Measurements from ENCODE around the gene NOTUM. TPM values are rescaled to one million over a fixed set of nuclear protein-coding genes. Genes with fewer than 3 reads are reported as not detected.

Gene NOTUM
- not detected in 2 replicates for total RNA-seq (2014; rRNA removed; shearing (Covaris generic); ENCODE audit: low replicate concordance)

DNA sequence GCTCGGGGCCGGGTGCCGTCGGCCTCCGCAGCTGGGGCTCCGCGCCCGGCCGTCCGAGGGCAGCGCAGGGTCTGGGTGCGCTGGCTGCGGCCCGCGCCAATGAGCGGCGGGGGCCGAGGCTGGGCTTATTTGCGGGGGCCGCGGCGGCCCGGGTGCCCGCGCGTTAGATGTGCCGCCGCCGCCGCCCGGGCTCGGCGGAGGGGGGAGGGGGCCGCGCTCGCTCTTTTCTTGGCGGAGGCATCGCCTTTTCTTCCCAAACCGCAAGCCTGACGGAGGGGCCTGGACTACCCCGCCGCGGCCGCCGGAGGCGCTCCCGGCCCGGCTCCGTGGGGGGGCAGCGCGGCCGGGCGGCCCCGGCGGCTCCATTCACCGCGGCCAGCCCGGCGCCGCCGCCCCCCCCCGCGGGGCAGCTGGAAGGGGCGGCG, at the start of gene NOTUM:
TSS of gene NOTUM (minus strand) at position 101 of the 425 bp plus-strand sequence. CDS start 278 bp downstream, outside the sequence.
- DNase-seq (ENCODE audit: low read depth), result no peak
- in situ Hi-C loops (cut with HindIII; ENCODE audit: low pct_unique_long_range_greater_than_20kb, low sequenced_read_pairs), result no loop called here

GRCh38 chr17:82009413-82009812, 48.4 kb upstream of the NOTUM start:
- DNase-seq (ENCODE audit: low read depth), result no peak
- in situ Hi-C loops (cut with HindIII; ENCODE audit: low pct_unique_long_range_greater_than_20kb, low sequenced_read_pairs), result no loop called here

GRCh38 chr17:82008941-82009405, 48.0 kb upstream of the NOTUM start:
- no peak for DNase-seq (ENCODE audit: low read depth)
- in situ Hi-C loops (cut with HindIII; ENCODE audit: low pct_unique_long_range_greater_than_20kb, low sequenced_read_pairs), result no loop called here

DNA sequence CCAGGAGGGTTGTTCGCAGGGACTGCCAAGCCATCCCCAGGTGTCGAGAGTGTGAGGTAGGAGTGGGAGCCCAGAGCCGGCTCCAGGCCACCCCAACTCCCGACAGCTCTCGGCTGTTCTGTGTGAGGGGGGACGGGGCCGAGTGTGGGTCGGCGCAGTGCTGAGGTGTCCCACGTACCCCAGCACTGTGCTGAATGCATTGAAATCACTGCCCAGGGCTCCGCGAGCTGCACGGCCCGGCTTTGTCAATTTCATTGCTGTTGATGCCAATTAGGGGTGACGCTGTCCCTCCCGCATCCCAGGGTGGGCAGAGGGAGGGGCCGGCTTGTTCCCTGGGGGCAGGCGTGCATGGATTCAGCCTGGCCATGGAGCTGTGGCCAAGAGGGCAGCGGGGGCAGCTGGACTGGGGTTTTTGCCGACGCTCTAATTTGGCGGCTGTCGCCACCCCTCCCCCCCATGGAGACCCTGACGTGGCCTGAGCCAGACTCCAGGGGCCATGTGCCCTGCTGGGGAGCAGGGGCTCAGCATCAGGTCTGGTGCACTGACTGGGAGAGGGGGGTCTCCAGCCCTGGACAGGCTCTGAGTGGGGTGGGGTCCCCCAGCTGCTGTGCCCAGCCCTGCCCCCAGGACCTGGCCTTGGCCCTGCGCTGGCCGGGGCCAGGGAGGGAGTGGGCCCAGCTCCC, 47.4 kb upstream of the NOTUM start:
- in situ Hi-C loops (cut with HindIII; ENCODE audit: low pct_unique_long_range_greater_than_20kb, low sequenced_read_pairs), result no loop called here
- no peak for DNase-seq (ENCODE audit: low read depth)

DNA sequence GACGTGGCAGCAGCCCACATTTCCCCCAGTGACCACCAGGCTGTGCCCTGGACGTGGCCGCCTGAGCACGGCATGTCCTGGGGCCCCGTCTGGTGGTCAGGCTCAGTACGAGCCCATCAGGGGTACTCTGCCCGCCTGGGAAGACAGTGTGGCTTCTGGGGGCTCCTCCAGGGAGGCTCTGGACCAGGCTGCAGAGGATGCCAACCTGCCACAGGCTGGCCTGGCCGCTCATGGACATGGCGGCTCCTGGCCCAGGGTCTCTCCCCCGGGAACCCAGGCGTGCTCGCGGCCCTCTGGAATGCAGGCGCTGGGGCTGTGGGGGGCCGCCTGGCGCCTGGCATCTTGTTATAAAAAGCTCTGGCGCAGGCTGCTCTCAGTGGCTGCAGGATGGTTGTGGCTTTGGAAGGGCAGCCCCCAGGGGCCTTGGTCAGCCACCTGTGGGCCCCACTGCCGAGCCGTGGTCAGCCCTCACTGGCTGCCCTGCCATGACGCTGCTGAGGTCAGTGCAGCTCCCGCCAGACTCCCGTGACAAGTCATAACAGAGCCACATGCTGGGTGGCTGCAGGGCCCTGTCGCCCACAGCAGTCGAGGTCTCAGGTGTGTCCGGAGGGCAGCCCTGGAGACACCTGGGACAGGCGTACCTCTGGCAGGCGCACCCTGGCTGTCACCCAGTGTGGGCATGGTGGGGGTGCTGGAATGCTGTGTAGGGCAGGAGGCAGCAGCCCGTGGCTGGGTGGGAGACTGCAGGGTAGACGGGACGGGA, 46.7 kb upstream of the NOTUM start:
- DNase-seq (ENCODE audit: low read depth), result no peak
- in situ Hi-C loops (cut with HindIII; ENCODE audit: low pct_unique_long_range_greater_than_20kb, low sequenced_read_pairs), result no loop called here

GRCh38 chr17:82007228-82007494, 46.2 kb upstream of the NOTUM start:
- in situ Hi-C loops (cut with HindIII; ENCODE audit: low pct_unique_long_range_greater_than_20kb, low sequenced_read_pairs), result no loop called here
- no peak for DNase-seq (ENCODE audit: low read depth)

GRCh38 chr17:82006468-82007227, 45.7 kb upstream of the NOTUM start:
- no peak for DNase-seq (ENCODE audit: low read depth)
- in situ Hi-C loops (cut with HindIII; ENCODE audit: low pct_unique_long_range_greater_than_20kb, low sequenced_read_pairs), result no loop called here

- in situ Hi-C loops (cut with HindIII; ENCODE audit: low pct_unique_long_range_greater_than_20kb, low sequenced_read_pairs), result no loop called here
- DNase-seq (ENCODE audit: low read depth), result no peak
Measured at GRCh38 chr17:82005701-82006348, 44.8 kb upstream of the NOTUM start.

- no peak for DNase-seq (ENCODE audit: low read depth)
- in situ Hi-C loops (cut with HindIII; ENCODE audit: low pct_unique_long_range_greater_than_20kb, low sequenced_read_pairs), result no loop called here
Measured at GRCh38 chr17:82004517-82005455, 43.8 kb upstream of the NOTUM start.

DNA sequence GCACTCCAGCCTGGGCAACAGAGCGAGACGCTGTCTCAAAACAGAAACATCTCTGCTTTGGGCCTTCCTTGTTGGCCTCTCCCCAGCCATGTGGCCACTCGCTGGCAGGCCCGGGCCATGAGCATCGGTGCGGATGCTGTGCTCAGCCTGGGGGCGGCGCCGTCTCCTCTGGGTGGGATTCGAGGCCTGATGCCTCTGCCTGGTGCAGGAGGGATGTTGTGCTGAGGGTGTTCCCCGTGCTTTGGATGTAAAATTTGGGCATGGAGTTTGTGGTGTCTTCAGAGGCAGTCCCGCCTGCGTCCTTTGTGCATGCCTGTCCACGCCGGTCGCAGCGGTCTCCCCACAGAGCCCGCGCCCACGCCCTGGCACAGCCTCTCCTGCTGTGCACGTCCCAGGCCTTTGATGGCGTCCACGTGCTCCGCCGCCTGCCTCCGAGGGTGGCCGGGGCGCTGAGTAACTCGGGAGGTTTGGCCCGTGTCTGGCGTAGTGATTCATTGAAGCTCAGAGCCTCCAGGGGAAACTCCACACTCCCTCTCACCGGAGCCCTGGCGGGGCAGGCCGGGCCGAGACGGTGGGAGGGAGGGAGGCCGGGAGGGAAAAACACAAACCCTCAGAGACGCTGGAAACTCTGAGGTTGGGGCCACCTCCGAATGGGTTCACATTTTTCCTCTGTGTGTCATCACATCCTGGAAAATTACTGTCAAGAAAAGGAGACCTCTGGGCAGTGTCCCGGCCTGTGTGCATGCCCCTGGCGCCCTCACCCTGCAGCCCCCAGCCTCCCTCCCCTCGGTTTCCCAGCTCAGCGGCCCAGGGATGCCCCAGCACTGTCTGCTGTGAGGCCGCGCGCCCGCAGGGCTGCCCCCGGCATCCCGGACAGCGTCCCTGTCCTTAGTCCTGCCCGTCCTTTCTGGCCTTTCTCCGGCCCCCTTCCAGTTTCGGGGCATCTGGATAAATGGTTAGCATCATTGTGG, 42.7 kb upstream of the NOTUM start:
- in situ Hi-C loops (cut with HindIII; ENCODE audit: low pct_unique_long_range_greater_than_20kb, low sequenced_read_pairs), result no loop called here
- peak; percentile 97 for DNase-seq (ENCODE audit: low read depth)

- DNase-seq (ENCODE audit: low read depth), result no peak
- in situ Hi-C loops (cut with HindIII; ENCODE audit: low pct_unique_long_range_greater_than_20kb, low sequenced_read_pairs), result no loop called here
Measured at GRCh38 chr17:82001571-82002056, 40.6 kb upstream of the NOTUM start.

GRCh38 chr17:82000803-82001570, 40.0 kb upstream of the NOTUM start:
- no peak for DNase-seq (ENCODE audit: low read depth)
- in situ Hi-C loops (cut with HindIII; ENCODE audit: low pct_unique_long_range_greater_than_20kb, low sequenced_read_pairs), result no loop called here

DNA sequence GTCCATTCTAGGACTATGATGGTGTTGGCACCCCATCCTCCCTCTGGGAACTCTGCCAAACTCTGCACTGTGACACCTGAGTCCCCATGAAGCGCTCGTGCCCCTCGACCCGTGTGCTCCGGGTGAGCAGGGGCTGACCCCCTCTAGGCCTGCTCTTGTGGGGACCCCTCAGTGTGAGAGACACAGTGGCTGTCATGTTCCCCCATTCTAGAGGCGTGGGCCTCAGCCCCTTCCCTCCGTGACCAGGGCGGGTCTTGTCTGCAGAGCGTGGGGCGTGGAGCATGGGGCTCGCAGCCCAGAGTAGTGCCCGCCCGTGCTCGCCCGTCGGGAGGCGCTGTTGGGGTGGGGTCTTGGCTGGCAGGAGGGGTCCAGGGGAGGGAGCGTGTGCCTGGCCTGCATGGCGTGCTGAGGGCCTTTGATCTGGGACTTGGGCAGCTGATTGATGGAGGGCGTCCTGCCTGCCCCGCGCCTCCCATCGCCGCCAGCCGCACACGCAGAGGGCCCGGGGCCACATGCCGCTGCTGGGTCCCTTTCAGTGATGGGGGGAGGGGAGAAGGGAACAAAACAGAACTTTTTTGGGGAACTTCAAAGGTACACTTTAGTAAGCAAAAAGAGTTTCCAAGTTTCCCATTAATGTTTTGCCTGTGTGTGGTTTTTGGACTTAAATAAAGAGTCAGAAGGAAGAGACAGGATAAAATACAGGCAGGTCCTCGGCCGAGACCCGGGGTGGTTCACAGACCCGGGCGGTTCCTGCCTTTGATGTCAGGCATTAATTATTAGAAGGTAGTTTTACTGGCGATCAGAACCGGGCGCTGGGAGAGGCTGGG, 39.2 kb upstream of the NOTUM start:
- no peak for DNase-seq (ENCODE audit: low read depth)
- in situ Hi-C loops (cut with HindIII; ENCODE audit: low pct_unique_long_range_greater_than_20kb, low sequenced_read_pairs), result no loop called here

GRCh38 chr17:81999587-81999975, 38.6 kb upstream of the NOTUM start:
- in situ Hi-C loops (cut with HindIII; ENCODE audit: low pct_unique_long_range_greater_than_20kb, low sequenced_read_pairs), result no loop called here
- DNase-seq (ENCODE audit: low read depth), result no peak

All from Caki2 (cell line).